ENCODE measurements around the gene MFSD1.

Gene MFSD1

DNA sequence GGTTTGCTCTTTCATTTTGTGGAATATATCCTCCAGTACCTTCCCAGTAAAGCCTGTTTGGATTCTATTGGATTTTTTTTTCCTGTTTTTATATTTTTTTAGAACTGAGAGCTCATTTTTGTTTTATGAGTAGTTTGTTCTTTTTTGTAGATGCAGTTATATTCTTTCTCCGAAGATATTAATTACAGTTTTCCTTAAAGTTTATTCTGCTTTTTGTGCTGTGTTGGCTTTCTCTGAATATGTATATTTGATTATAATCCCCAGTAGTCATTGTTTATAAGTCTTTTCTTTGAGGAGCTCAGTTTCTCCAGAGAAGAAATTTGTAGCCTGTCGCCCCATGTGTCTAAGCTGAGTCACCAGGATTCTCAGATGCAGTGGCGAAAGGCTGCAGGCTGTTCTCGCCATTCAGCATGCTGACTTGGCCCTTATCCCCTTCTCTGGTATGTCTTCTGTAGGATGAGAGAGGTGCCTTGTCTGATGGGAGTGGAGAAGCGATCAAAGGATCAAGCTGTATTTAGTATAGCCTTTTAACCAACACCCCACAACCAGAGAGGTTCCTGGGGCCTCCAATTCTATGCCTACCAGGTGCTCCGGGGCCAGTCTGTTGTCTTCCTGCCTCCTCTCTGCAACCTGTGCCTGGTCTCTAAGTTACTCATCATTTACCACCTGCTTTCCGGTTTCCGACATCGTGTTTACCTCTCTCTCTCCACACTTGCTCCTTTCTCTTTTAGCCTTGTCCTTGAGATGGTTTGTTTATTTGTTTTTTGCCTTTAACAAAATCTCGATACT lies 31.7 kb upstream of the MFSD1 start:
- peaks cover 11% of the 10 kb centered on the region for H3K4me1 ChIP-seq (ENCODE audit: control insufficient read depth, insufficient read depth, low read length)
- no peak overlapping the region for H3K4me3 ChIP-seq (ENCODE audit: low read length)
- H3K36me3 ChIP-seq (ENCODE audit: control insufficient read depth, insufficient read depth, low read length), result no peaks in the 10 kb centered on the region
- no peak overlapping the region for H3K9ac ChIP-seq (ENCODE audit: low read length)
- no peaks in the 10 kb centered on the region for H3K9me3 ChIP-seq (ENCODE audit: control insufficient read depth, low read length)
- no peaks in the 10 kb centered on the region for H3K27me3 ChIP-seq (ENCODE audit: control insufficient read depth, insufficient read depth, low read length)

DNA sequence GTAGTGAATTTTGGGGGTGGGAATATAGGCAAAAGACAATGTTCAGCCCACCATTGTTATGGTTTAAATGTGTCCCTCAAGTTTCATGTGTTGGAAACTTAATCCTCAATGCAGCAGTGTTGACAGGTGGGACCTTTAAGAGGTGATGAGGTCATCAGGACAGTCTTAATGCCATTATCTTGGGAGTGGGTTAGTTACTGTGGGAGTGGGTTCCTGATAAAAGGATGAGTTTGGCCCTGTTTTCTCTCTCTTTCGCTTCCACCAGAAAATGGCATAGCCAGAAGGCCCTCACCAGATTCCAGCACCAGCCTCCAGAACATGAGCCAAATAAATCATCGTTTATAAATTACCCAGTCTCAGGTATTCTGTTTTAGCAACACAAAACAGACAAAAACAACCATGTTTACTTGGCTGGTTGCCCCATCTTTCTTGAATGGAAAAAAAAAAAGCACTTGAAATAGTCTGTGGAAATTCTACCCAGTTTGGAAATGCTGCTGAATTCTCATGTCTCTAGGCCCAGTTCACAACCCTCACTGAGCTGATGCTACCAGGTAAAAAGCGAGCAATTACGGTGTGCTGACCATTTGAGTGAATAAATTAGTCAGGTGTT lies 31.0 kb upstream of the MFSD1 start:
- Histone ChIP-seq H3K9me3 (ENCODE audit: control insufficient read depth, low read length) (no peaks in the 10 kb centered on the region), H3K36me3 (ENCODE audit: control insufficient read depth, insufficient read depth, low read length) (no peaks in the 10 kb centered on the region), H3K4me3 (ENCODE audit: low read length) (no peak overlapping the region), H3K9ac (ENCODE audit: low read length) (no peak overlapping the region), H3K27me3 (ENCODE audit: control insufficient read depth, insufficient read depth, low read length) (no peaks in the 10 kb centered on the region), H3K4me1 (ENCODE audit: control insufficient read depth, insufficient read depth, low read length) (peaks cover 11% of the 10 kb centered on the region)

DNA sequence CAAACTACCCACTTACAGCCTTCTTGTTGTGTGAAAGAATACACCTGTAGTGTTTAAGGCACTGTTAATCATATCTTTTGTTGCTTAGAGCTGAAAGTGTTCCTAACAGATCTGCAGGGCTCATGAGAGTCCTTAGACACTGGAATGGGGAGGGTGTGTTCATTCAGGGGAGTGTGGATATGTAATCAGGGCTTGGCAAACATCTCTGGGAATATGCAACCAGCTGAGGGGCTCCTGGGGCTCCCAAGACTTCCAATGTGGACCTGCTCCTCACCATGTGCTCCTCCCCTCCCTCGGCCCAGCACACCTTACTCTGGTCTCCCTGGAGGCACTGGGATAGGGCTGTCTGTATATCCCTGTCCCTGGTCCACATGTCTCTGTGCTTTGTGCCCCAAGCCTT lies 30.3 kb upstream of the MFSD1 start:
- Histone ChIP-seq H3K9me3 (ENCODE audit: control insufficient read depth, low read length) (no peaks in the 10 kb centered on the region), H3K9ac (ENCODE audit: low read length) (no peak overlapping the region), H3K4me3 (ENCODE audit: low read length) (no peak overlapping the region), H3K36me3 (ENCODE audit: control insufficient read depth, insufficient read depth, low read length) (no peaks in the 10 kb centered on the region), H3K27me3 (ENCODE audit: control insufficient read depth, insufficient read depth, low read length) (no peaks in the 10 kb centered on the region), H3K4me1 (ENCODE audit: control insufficient read depth, insufficient read depth, low read length) (peaks cover 11% of the 10 kb centered on the region)

DNA sequence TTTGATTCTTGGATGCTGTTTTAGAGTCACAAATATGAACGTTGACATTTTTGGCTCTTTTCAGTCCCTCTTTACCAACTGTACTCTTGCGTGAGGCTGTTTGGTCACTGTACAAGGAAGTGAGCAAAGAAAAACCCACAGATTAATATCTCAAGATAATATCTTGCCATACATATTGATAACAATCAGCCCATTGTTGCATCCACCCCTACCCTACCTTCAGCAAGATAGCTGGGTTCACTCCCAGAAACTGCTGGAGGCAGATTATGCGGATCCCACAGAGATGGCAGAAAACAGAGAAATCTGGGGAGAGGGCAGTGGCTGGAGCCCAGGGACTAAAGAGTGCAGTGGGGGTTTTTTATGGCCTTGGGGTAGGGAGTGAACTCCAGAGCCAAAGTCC lies 29.9 kb upstream of the MFSD1 start:
- H3K4me3 ChIP-seq (ENCODE audit: low read length), result no peak overlapping the region
- no peaks in the 10 kb centered on the region for H3K36me3 ChIP-seq (ENCODE audit: control insufficient read depth, insufficient read depth, low read length)
- H3K27me3 ChIP-seq (ENCODE audit: control insufficient read depth, insufficient read depth, low read length), result no peaks in the 10 kb centered on the region
- H3K9ac ChIP-seq (ENCODE audit: low read length), result no peak overlapping the region
- H3K4me1 ChIP-seq (ENCODE audit: control insufficient read depth, insufficient read depth, low read length), result peaks cover 11% of the 10 kb centered on the region
- H3K9me3 ChIP-seq (ENCODE audit: control insufficient read depth, low read length), result no peaks in the 10 kb centered on the region

DNA sequence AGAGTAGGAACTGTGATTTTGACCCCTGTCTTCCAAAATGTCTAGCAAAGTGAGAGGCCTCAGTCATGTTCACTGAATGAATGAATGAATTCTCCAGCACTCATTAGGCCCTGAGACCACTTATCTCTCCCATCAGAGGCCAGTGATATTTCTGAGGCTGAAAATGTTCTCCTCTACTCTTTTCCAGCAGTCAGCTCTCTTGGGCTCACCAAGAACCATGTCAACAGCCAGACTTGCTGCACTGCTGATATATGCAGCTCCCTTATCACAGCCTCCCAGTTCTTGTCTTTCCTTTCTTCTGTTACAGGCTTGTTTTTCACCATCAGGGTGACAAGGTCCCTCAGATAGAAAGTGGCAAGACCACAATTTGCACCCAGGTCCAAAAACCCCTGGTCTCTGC lies 28.7 kb upstream of the MFSD1 start:
- Histone ChIP-seq H3K36me3 (ENCODE audit: control insufficient read depth, insufficient read depth, low read length) (no peaks in the 10 kb centered on the region), H3K4me3 (ENCODE audit: low read length) (no peak overlapping the region), H3K9ac (ENCODE audit: low read length) (no peak overlapping the region), H3K27me3 (ENCODE audit: control insufficient read depth, insufficient read depth, low read length) (no peaks in the 10 kb centered on the region), H3K4me1 (ENCODE audit: control insufficient read depth, insufficient read depth, low read length) (peaks cover 9% of the 10 kb centered on the region), H3K9me3 (ENCODE audit: control insufficient read depth, low read length) (no peaks in the 10 kb centered on the region)

DNA sequence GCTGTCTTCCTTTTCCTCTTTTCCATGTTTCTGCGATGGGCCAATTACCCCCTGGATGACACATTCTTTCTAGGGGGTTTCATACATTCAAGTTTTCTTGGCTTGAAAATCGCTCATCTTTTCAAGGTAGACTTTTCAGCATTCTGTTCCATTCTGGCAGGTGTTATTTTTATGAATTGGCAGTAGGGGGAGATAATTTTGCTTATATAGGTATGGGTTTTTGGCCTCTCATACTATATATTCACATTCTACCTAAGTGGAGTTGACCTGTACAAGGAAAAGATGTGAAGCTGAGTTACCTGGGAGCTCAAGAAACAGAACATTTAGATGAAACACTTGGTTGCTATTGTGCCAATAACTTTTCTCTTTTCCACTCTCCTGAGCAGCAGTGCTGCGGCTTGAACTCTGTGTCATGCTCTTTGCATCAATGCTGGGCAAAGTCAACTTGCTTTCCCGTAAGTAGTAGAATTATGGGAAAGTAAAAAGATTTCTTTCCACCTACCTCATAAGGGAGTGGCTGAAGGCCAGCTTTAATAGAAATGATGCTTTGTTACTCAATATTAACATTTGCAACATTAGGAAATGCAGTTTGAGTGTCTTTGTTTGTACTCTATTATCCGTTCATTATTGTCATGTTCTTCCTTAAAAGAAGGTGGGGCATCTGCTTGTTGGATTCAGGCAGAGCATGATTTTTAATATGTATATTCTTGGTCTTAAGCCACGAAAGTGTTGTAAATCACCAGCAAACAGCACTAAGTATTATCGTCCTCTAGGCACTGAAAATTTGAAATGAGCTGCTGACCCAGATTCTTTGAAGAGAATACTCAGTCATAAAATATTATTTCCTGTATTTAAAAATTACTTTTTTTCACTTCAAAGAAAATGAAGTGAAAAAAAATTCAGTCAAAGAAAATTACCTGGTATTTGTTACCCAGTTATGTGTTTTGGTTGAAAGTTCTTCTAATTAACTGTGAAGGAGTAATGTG lies 27.7 kb upstream of the MFSD1 start:
- no peaks in the 10 kb centered on the region for H3K4me1 ChIP-seq (ENCODE audit: control insufficient read depth, insufficient read depth, low read length)
- no peak overlapping the region for H3K9ac ChIP-seq (ENCODE audit: low read length)
- no peak overlapping the region for H3K4me3 ChIP-seq (ENCODE audit: low read length)
- no peaks in the 10 kb centered on the region for H3K27me3 ChIP-seq (ENCODE audit: control insufficient read depth, insufficient read depth, low read length)
- no peaks in the 10 kb centered on the region for H3K36me3 ChIP-seq (ENCODE audit: control insufficient read depth, insufficient read depth, low read length)
- H3K9me3 ChIP-seq (ENCODE audit: control insufficient read depth, low read length), result no peaks in the 10 kb centered on the region

DNA sequence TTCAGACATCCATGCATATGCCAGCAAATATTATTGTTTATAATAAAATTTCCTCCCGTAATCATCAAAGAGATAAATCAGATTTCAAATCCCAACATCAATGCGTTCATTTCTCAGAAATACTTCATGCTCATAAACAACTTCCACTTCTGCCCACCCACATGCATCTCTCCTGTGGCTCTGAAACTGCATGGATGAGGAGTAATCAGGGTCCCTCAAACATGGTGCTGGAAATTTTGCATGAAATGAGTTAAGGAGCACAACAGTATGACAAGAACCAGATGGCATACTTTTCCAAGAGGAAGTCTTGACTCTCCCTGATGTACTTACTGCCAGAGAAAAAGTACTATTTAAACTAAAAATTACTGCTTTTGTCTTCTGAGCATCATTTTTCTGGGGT lies 26.9 kb upstream of the MFSD1 start:
- Histone ChIP-seq H3K4me1 (ENCODE audit: control insufficient read depth, insufficient read depth, low read length) (no peaks in the 10 kb centered on the region), H3K36me3 (ENCODE audit: control insufficient read depth, insufficient read depth, low read length) (no peaks in the 10 kb centered on the region), H3K9me3 (ENCODE audit: control insufficient read depth, low read length) (no peaks in the 10 kb centered on the region), H3K4me3 (ENCODE audit: low read length) (no peak overlapping the region), H3K9ac (ENCODE audit: low read length) (no peak overlapping the region), H3K27me3 (ENCODE audit: control insufficient read depth, insufficient read depth, low read length) (no peaks in the 10 kb centered on the region)

DNA sequence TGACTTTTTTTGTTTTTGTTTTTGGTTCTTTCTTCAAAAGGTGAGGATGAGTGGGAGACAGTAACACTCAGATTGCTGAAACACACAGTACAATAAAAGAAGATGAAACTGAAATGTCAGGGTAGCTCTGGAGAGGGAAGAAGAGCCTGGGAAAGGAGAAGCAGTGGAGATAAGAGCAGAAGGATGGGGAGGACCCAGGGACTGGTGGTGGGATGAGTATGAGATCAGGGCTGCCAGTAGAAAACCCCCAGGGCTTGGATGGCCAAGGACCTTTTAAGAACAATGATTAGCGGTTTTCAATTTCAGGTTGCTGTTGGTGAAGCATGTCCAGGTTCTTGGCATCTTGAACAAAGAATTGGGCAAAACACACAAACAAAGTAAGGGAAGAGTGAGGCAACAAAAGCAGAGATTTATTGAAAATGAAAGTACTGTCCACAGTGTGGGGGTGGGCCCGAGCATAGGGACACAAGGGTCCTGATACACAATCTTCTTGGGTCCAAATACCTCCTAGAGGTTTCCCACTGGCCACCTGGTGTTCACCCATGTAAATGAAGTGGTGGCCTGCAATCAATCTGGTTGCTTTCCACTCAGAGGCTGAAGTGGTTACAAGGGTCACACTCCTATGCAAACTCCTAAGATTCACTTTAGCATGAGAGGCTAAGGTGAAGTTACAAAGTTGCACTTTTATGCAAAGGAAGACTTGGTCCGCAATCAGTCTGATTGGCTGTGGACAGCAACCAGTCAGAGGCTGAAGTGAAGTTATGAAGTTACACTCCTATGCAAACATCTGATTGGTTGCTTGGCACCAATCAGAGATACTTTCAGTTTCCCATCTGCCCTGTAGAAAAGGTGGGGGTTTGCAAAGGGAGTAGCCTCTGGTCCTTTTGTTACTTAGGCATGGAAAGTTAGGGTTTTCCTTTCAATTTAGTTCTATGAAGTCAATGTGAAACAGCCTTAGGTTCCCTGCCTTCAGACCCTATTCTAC lies 26.1 kb upstream of the MFSD1 start:
- Histone ChIP-seq H3K4me1 (ENCODE audit: control insufficient read depth, insufficient read depth, low read length) (no peaks in the 10 kb centered on the region), H3K36me3 (ENCODE audit: control insufficient read depth, insufficient read depth, low read length) (no peaks in the 10 kb centered on the region), H3K4me3 (ENCODE audit: low read length) (no peak overlapping the region), H3K27me3 (ENCODE audit: control insufficient read depth, insufficient read depth, low read length) (no peaks in the 10 kb centered on the region), H3K9ac (ENCODE audit: low read length) (no peak overlapping the region), H3K9me3 (ENCODE audit: control insufficient read depth, low read length) (no peaks in the 10 kb centered on the region)

DNA sequence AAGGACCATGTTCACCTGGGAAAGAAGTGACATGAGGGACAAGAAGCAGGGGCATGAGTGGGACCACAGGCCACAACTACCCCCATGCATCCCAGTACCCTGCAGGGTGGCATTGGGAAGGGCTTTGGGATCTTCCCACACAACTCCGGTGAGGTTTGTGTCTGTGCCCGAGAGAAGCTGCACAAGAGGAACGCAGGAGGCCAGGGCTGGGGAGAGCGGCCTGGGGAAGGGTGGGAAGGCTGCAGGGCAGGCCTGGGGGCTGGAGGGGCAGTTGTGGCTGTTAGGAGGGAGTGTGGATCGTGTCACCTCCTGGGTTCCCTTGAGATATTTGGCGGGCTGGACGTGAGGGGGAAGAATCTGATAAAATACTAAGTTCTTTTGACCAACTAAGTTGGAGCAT lies 25.3 kb upstream of the MFSD1 start:
- Histone ChIP-seq H3K27me3 (ENCODE audit: control insufficient read depth, insufficient read depth, low read length) (no peaks in the 10 kb centered on the region), H3K4me3 (ENCODE audit: low read length) (no peak overlapping the region), H3K9ac (ENCODE audit: low read length) (no peak overlapping the region), H3K4me1 (ENCODE audit: control insufficient read depth, insufficient read depth, low read length) (no peaks in the 10 kb centered on the region), H3K36me3 (ENCODE audit: control insufficient read depth, insufficient read depth, low read length) (no peaks in the 10 kb centered on the region), H3K9me3 (ENCODE audit: control insufficient read depth, low read length) (no peaks in the 10 kb centered on the region)

- Histone ChIP-seq H3K9me3 (ENCODE audit: control insufficient read depth, low read length) (no peaks in the 10 kb centered on the region), H3K4me1 (ENCODE audit: control insufficient read depth, insufficient read depth, low read length) (no peaks in the 10 kb centered on the region), H3K4me3 (ENCODE audit: low read length) (no peak overlapping the region), H3K9ac (ENCODE audit: low read length) (no peak overlapping the region), H3K36me3 (ENCODE audit: control insufficient read depth, insufficient read depth, low read length) (no peaks in the 10 kb centered on the region), H3K27me3 (ENCODE audit: control insufficient read depth, insufficient read depth, low read length) (no peaks in the 10 kb centered on the region)
Observed at GRCh38 chr3:158777161-158777873, 24.5 kb upstream of the MFSD1 start.

GRCh38 chr3:158780766-158781165 lies 21.1 kb upstream of the MFSD1 start:
- Histone ChIP-seq H3K4me1 (ENCODE audit: control insufficient read depth, insufficient read depth, low read length) (no peaks in the 10 kb centered on the region), H3K36me3 (ENCODE audit: control insufficient read depth, insufficient read depth, low read length) (no peaks in the 10 kb centered on the region), H3K9me3 (ENCODE audit: control insufficient read depth, low read length) (no peaks in the 10 kb centered on the region), H3K4me3 (ENCODE audit: low read length) (no peak overlapping the region), H3K27me3 (ENCODE audit: control insufficient read depth, insufficient read depth, low read length) (no peaks in the 10 kb centered on the region), H3K9ac (ENCODE audit: low read length) (no peak overlapping the region)

All from mucosa of stomach (tissue), 1 donor.